HPDE6-E6E7 (cell line): ENCODE measurements around the gene L3MBTL2.
A peak's percentile ranks its signal among the peaks of the same experiment; 100 is the strongest.
"Not testable (repeated sequence)": the region's sequence is repeated elsewhere in the genome, so short reads cannot be mapped to it uniquely, and the experiment has no call there.

Experiments
- DNase-seq: peaks from one replicate; pipeline ENCODE4 v3.0.0; 2011; ENCODE audit warnings: missing footprints; ENCODE audit errors: extremely low spot score

The L3MBTL2 gene

GRCh38 chr22:41204992-41205900, at the start of gene L3MBTL2:
Gene L3MBTL2, plus strand, starts transcription at chr22:41205312. Its CDS starts 51 bp downstream, at chr22:41205363.
- peak; percentile 98 for DNase-seq

GRCh38 chr22:41157083-41157482, 48.0 kb upstream of the L3MBTL2 start:
- no peak for DNase-seq

- no peak for DNase-seq
Measured at GRCh38 chr22:41169157-41169556, 36.0 kb upstream of the L3MBTL2 start.

- DNase-seq = no peak
Measured at GRCh38 chr22:41171996-41172395, 33.1 kb upstream of the L3MBTL2 start.

DNA sequence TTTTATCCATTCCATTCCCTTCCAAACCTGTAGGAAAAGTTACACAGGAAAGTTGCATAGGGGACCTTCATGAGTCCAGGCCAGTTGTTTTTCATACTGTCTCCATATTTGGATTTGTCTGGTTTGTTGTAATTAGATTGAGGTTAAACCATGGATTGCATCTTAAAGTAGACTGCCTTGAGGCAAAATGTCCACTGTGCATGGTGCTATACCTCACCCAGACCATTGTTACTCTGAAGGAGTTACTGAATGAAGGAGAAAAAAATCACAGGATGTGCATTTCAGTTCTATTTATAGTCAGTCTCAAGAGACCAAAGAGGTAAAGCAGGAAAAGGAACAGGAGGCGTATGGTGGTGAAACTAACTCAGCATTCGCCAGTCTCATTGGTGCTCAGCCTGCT, 29.6 kb upstream of the L3MBTL2 start:
- no peak for DNase-seq

DNA sequence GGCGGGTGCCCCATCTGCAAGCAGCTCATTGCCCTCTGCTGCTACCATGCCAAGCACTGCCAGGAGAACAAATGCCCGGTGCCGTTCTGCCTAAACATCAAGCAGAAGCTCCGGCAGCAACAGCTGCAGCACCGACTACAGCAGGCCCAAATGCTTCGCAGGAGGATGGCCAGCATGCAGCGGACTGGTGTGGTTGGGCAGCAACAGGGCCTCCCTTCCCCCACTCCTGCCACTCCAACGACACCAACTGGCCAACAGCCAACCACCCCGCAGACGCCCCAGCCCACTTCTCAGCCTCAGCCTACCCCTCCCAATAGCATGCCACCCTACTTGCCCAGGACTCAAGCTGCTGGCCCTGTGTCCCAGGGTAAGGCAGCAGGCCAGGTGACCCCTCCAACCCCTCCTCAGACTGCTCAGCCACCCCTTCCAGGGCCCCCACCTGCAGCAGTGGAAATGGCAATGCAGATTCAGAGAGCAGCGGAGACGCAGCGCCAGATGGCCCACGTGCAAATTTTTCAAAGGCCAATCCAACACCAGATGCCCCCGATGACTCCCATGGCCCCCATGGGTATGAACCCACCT, 28.0 kb upstream of the L3MBTL2 start:
- DNase-seq = no peak

GRCh38 chr22:41177622-41178424, 27.3 kb upstream of the L3MBTL2 start:
- no peak for DNase-seq

DNA sequence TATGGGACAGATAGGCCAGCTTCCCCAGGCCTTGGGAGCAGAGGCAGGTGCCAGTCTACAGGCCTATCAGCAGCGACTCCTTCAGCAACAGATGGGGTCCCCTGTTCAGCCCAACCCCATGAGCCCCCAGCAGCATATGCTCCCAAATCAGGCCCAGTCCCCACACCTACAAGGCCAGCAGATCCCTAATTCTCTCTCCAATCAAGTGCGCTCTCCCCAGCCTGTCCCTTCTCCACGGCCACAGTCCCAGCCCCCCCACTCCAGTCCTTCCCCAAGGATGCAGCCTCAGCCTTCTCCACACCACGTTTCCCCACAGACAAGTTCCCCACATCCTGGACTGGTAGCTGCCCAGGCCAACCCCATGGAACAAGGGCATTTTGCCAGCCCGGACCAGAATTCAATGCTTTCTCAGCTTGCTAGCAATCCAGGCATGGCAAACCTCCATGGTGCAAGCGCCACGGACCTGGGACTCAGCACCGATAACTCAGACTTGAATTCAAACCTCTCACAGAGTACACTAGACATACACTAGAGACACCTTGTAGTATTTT, 26.6 kb upstream of the L3MBTL2 start:
- DNase-seq = no peak

- DNase-seq = not testable (repeated sequence)
Measured at GRCh38 chr22:41180362-41180761, 24.8 kb upstream of the L3MBTL2 start.

DNA sequence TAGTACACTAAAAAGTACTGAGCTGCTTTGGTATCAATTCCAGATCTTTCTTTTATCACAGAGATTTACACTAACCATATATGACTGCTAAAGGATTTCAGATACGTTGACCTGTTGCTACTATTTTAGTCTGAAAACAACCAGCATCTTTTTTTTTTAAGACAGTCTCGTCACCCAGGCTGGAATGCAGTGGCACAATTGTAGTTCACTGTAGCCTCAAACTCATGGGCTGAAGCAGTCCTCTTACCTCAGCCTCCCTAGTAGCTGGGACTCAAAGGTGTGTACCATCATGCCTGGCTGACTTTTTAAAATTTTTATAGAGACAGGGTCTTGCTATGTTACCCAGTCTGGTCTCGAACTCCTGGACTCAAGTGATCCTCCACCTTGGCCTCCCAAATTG, 24.2 kb upstream of the L3MBTL2 start:
- no peak for DNase-seq

DNA sequence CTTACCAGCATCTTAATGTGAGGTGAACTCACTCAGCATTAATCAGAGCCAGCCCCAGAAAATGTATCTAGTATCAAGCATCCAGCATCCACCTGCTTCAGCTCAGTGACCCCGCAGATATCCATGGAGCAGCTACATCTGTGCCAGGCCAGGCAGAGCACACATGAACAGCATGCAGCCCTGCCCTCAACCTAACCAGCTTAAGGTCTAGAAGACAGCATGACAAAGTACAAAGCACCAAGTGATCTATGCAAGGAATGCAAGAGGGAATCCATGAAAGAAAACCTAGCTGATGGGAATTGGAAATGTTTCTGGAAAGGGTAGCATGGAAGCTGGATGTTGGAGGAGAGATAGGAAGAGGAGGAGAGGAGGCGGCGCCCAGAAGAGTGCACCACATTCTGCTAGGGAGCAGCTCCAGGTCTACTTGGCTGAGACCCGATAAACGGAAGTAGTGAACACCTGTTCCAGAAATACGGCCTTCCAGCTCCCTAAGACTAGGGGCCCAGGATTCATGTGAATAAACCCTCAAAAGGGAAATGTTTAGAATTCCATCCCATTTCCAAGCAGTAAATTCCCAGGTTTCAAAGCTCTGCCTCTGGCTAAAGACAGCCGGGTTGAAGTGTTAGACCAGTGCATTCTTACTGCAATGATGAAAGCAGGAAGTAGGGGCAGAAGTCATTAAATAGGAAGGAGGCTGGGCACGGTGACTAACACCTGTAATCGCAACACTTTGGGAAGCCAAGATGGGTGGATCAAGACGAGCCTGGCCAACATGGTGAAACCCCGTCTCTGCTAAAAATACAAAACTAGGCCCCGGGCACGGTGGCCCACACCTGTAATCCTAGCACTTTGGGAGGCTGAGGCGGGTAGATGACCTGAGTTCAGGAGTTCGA, 23.5 kb upstream of the L3MBTL2 start:
- peak; percentile 58 for DNase-seq

- no peak for DNase-seq
Measured at GRCh38 chr22:41184679-41185078, 20.4 kb upstream of the L3MBTL2 start.

DNA sequence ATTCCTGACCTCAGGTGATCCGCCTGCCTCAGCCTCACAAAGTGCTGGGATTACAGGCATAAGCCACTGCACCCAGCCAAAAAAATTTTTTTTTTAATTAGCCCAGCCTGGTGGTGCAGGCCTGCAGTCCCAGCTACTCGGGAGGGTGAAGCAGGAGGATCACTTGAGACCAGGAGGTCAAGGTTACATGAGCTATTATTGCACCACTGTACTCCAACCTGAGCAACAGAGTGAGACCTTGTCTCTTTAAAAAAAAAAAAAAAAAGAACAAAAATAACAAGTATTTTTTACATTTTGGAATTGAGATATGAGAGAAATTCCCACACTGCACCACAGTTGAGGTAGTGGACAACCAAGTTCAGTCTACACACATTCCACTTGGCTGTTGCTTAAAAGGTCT, 13.6 kb upstream of the L3MBTL2 start:
- no peak for DNase-seq

DNA sequence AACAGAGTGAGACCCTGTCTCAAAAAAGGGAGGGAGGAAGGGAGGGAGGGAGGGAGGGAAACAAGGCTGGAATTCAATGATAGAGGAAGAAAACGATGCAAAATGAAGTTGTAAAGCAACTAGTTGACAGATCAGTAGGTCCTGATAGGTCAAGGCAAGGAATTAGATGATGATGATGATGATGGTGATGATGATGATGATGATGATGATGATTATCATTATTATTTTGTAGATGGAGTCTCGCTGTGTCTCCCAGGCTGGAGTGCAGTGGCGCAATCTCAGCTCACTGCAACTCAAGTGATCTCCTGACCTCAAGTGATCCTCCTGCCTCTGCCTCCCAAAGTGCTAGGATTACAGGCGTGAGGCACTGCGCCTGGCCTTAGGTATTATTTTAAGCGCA, 11.3 kb upstream of the L3MBTL2 start:
- DNase-seq = no peak

GRCh38 chr22:41197038-41197972, 7.8 kb upstream of the L3MBTL2 start:
- peak; percentile 65 for DNase-seq

GRCh38 chr22:41198027-41198580, 7.0 kb upstream of the L3MBTL2 start:
- no peak for DNase-seq

DNA sequence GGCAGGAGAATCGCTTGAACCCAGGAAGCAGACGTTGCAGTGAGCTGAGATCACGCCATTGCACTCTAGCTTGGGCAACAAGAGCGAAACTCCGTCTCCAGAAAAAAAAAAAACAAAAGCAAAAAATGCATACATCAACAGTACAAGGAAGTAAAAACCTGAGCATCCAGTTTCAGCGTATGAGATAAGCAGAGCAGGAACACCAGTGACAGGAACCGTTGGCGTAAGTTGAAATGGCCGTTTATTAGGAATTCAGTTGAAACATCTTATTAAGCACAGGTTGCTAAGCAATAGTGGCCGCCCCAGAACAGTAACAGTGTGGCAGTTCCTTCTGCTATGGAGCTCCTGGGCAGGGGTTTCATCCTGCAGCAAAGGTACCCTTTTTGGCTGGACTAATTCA, 4.0 kb upstream of the L3MBTL2 start:
- no peak for DNase-seq

DNA sequence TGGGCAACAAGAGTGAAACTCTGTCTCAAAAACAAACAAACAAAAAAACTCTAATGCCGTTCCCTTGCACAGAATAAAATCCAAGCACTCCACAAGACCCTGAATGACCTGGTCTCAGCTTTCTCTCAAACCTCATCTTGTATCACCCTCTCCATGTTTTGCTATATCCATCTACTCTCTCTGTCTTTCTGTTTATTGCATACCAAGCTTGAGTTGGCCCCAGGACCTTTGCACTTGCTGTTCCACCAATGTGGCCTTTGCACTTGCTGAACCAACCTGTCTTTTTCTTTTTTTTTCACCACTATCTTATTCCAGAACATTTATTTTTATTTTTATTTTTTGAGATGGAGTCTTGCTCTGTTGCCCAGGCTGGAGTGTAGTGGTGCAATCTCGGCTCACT, 2.0 kb upstream of the L3MBTL2 start:
- no peak for DNase-seq

- DNase-seq = no peak
Measured at GRCh38 chr22:41204066-41204465, 1.0 kb upstream of the L3MBTL2 start.

- DNase-seq = no peak
Measured at GRCh38 chr22:41206719-41207118, 1.6 kb downstream of the L3MBTL2 start.
